Fibroblast of mammary gland (primary cell): Measurements from ENCODE around the gene SSTR3.

Experiments
- DNase-seq: peaks from one replicate; pipeline ENCODE4 v3.0.0-alpha.2; 2010; ENCODE audit warnings: low read depth
- H3K4me3 ChIP-seq: 2 replicates; pipeline ENCODE4 v1.5.1; 2011; ENCODE audit warnings: low read depth, mild to moderate bottlenecking, low read length, moderate library complexity; ENCODE audit not compliant: control insufficient read depth
- TF ChIP-seq, protein P1 (sequence below): conservative IDR thresholded peaks from 2 replicates; pipeline ENCODE4 v1.5.1; 2011; ENCODE audit warnings: low read depth, low read length, inconsistent platforms; ENCODE audit not compliant: control insufficient read depth, insufficient read depth

The SSTR3 gene

DNA sequence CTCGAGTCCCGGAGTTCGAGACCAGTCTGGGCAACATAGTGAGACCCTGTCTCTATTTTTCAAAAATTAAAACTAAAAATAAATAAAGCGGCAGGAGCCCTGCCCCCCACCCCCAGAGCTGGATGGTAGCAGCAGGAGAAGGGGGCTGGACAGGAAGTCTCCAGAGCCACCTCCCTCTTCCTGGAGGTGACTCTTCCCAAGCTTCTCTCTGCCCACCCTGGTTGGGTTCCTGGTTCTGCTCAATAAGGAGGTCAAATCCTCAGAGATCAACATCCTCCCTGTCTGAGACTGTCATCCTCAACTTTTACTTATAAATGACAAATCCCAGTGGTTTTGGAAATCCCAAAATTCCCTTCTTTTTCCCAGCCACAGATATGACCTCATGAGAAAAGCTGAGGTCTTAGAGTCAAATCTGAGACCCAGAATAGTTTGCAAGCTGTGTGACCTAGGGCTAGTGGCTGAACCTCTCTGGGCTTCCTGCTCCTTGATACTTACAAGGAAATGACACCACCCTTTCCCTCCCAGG is 25.2 kb downstream of the SSTR3 start:
- TF ChIP-seq, protein P1, sequence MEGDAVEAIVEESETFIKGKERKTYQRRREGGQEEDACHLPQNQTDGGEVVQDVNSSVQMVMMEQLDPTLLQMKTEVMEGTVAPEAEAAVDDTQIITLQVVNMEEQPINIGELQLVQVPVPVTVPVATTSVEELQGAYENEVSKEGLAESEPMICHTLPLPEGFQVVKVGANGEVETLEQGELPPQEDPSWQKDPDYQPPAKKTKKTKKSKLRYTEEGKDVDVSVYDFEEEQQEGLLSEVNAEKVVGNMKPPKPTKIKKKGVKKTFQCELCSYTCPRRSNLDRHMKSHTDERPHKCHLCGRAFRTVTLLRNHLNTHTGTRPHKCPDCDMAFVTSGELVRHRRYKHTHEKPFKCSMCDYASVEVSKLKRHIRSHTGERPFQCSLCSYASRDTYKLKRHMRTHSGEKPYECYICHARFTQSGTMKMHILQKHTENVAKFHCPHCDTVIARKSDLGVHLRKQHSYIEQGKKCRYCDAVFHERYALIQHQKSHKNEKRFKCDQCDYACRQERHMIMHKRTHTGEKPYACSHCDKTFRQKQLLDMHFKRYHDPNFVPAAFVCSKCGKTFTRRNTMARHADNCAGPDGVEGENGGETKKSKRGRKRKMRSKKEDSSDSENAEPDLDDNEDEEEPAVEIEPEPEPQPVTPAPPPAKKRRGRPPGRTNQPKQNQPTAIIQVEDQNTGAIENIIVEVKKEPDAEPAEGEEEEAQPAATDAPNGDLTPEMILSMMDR = no peak
- DNase-seq = peak; percentile 35
- peak overlapping the region; percentile 51 for H3K4me3 ChIP-seq

DNA sequence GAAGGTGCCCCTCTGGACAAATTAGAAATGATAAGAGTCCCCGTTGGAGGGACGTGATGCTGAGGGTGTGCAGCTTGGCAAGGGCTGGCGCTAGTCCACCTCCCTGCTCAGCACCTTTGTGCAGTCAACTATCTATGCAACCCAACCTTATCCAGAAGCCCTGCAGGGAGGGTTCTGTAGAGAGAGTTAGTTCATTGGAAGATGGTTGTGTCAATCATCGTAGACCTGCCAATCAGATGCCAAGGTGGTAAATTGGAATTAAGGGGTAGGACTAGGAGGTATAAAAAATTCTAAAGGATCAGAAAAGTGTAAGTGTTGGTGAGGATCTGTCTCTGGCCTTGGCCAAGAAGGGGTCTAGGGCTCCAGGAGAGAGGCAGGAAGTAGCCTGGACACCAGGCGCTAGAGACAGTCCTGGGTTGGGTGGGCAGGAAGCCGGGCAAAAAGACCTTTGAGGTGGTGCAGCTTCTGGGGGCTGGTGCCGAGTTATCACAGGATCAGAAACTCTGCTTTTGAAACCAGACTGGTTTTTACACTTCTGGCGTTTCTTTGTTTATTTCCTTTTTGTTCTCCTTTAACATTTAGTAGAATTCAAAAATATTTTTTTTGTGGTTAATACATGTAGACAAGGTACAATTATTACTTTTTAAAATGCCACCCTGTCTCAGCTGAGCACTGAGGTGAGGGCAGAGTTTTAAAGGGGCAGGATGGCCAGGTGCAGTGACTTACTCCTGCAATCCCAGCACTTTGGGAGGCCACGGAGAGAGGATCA is 25.9 kb downstream of the SSTR3 start:
- no peak overlapping the region for H3K4me3 ChIP-seq
- peak; percentile 89 for DNase-seq
- TF ChIP-seq, protein P1 = no peak

DNA sequence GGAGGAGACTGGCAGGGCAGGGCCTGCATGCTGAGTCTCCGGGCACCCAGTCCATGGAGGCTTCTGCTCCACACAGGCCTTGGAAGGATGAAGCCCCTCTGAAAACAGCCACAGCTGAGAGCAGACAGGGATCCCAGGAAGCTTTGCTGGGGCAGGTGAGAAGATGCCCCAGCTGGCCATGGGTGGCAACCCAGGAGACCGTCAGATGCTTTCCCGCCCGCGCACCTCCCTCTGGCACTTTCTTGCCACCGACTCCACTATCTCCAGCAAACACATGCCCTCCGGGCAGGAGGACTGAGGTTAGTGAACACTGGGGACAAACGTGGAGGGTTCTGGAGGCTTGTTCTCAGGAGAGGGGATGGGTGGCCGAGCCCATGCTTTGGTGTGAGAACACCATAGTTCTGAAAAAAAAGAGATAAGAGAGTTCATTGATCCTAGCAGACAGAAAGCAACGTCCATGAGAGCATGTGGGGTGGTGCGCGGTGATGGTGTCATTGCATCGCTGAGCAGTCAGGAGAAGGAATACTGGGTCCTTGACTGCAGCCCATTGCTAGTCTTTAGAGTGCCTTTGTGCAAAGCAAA is 26.5 kb downstream of the SSTR3 start:
- no peak overlapping the region for H3K4me3 ChIP-seq
- DNase-seq = no peak
- TF ChIP-seq, protein P1 = no peak

DNA sequence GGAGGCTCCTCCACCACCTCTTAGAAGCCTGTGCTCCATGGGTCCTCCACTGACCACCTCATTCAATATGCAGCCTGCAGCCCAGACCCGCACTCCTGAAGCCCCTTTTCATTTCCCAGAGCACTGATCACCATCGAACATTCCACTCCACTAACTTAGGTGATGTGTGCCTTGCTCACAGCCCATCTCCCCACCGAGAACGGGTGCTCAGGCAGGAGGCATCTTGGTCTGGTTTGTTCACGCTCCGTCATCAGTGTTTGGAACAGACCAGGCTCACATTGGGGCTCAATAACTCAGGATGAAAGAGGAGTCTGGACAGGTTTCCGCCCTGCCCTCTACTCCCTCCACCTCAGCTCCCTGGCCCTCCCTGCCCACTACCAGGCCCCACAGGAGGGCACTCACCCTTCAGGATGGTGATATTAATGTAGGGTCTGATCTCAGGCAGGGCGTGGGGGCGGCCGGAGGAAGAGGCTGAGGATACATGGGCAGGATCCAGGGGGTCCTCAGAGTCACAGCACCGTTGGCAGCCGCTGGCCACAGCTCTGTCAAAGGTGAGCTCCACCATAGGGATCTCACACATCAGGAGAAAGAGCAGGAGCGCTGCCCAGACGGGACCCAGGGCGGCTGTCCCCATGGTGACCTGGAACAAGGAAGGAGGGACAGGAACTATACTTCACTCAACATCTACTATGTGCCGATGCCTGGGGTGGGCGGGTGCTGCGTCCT is 27.3 kb downstream of the SSTR3 start:
- H3K4me3 ChIP-seq = no peak overlapping the region
- TF ChIP-seq, protein P1 = no peak
- no peak for DNase-seq

DNA sequence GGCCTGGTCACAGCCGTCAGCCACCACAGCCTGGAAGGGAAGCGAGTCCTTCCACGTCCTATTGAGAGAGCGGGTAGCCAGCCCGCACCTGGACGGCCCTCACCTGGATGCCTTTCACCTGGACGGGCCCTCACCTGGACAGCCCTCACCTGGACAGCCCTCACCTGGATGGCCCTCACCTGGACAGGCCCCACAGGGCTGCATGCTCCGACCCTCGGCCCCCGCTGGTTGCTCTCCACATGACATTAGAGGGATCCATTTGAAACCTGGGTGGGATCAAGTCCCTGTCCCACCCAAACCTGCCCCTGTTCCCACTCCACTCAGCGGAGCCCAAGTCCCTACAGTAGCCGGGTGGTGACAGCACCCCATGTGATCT is 27.9 kb downstream of the SSTR3 start:
- H3K4me3 ChIP-seq = no peak overlapping the region
- TF ChIP-seq, protein P1 = no peak

DNA sequence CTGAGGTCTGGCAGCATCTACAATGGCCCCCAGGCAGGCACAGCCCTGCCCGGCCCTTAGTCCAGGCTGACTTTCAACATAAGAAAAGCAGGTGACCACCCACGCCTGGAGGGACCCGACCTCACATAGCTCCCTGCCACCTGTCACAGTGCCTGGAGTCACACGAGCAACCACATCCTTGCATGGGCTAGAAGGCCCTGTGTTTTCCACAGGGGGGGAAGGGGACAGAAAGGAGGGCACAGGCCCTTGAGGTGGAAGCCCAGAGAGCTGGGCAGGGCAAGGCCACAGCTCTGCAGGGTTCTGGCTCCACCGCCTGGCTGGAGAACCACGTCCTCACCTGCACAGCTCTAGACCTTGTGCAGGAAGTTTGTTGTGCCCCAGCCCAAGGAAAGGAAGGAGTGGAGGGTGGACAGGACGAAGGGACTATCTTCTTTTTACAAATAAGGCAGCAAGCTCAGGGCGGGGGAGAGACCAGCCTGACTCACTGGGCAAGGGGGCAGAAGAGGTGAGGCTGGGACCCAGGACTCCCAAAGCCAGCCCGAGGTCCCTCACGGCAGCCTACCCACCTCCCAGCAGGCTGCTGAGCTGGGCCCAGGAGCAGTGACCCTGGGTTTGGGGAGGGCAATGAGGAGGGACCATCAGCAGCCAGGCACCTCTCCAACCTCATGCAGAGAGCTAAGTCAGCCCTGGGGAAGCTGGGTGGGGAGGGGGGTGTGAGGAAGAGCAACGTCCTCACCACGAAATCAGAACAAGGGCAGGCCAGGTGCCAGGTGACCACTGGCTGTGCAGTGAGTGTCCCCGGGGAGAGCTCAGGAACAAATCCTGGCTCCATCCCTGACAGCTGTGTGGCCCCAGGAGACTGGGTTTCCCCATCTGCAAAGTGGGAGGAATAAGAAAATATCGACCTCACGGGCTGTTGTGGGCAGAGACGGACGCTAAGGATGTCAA is 28.6 kb downstream of the SSTR3 start:
- no peak for DNase-seq

More for the DNA sequence above, 27.9 kb downstream of the SSTR3 start:
- no peak for DNase-seq

More for the DNA sequence above, 28.6 kb downstream of the SSTR3 start:
- TF ChIP-seq, protein P1 = no peak
- H3K4me3 ChIP-seq = no peak overlapping the region
